NCI-H82 (cell line): ENCODE data around the gene ATP6V1C2.
A peak's percentile ranks its signal among the peaks of the same experiment; 100 is the strongest.

Experiments used
- DNase-seq: peaks from one replicate; lab custom pipeline; 2025; lab: John Stamatoyannopoulos, UW

The ATP6V1C2 gene, protein sequence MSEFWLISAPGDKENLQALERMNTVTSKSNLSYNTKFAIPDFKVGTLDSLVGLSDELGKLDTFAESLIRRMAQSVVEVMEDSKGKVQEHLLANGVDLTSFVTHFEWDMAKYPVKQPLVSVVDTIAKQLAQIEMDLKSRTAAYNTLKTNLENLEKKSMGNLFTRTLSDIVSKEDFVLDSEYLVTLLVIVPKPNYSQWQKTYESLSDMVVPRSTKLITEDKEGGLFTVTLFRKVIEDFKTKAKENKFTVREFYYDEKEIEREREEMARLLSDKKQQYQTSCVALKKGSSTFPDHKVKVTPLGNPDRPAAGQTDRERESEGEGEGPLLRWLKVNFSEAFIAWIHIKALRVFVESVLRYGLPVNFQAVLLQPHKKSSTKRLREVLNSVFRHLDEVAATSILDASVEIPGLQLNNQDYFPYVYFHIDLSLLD

DNA sequence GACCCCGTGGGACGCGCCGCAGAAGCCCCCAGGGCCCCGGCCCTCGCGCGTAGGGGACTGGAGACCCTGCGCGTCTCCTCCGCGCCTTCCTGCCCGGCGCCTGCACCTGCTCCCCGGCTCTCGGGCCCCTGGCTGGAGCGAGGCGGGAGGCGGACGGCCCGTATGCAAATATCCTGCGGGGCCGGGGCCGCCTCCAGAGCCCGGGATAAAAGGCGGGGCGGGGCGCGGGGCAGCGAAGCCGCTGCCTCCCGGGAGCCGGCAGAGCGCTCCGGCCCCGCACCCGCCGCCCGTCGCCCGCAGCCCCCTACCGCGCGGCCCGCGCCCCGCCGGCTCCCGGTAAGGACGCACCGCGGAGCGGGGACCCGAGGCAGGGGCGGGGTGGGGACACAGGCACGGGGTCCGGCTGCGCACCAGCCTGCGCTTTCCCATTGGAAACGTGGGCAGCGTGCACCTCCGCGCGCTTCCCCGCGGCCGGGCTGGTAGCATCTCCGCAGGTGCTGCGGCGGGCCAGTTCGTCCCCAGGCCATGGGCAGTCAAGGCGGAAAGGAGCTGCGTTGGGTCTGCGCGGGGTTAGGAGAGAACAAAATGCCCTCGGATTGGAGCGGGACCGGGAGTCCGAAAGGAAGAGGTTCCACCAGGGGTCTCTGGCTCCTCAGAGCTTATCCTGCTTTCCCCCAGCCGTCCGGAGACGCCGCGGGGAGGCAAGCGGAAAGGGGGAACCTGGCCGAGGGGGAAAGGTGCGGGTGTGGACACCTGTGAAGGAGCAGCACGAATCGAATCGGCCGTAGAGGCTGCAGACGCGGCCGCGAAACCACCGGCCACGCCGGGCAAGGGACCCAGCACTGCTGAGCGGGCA is at the start of gene ATP6V1C2:
TSS of gene ATP6V1C2 (plus strand) at position 235 of the 856 bp plus-strand sequence. CDS start 1,220 bp downstream, outside the sequence.
- peak; percentile 62 for DNase-seq

GRCh38 chr2:10675131-10675530 is 46.3 kb upstream of the ATP6V1C2 start:
- DNase-seq, result no peak

- no peak for DNase-seq
Measured at GRCh38 chr2:10678225-10678624, 43.2 kb upstream of the ATP6V1C2 start.

DNA sequence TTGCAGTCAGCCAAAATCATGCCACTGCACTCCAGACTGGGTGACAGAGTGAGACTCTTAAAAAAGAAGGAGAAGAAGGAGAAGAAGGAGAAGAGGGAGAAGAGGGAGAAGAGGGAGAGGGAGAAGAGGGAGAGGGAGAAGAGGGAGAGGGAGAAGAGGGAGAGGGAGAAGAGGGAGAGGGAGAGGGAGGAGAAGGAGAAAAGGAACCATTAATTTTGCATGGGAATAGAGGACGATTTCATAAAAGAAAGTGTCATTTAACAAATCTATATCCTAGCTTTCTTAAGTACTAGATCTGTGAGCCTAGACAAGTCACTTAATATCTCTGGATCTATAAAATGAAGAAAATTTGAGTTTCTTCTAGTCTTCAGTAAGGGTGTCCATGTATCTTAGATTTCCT is 41.2 kb upstream of the ATP6V1C2 start:
- no peak for DNase-seq

- DNase-seq, result no peak
Measured at GRCh38 chr2:10680957-10681356, 40.5 kb upstream of the ATP6V1C2 start.

- no peak for DNase-seq
Measured at GRCh38 chr2:10686176-10686730, 35.2 kb upstream of the ATP6V1C2 start.

DNA sequence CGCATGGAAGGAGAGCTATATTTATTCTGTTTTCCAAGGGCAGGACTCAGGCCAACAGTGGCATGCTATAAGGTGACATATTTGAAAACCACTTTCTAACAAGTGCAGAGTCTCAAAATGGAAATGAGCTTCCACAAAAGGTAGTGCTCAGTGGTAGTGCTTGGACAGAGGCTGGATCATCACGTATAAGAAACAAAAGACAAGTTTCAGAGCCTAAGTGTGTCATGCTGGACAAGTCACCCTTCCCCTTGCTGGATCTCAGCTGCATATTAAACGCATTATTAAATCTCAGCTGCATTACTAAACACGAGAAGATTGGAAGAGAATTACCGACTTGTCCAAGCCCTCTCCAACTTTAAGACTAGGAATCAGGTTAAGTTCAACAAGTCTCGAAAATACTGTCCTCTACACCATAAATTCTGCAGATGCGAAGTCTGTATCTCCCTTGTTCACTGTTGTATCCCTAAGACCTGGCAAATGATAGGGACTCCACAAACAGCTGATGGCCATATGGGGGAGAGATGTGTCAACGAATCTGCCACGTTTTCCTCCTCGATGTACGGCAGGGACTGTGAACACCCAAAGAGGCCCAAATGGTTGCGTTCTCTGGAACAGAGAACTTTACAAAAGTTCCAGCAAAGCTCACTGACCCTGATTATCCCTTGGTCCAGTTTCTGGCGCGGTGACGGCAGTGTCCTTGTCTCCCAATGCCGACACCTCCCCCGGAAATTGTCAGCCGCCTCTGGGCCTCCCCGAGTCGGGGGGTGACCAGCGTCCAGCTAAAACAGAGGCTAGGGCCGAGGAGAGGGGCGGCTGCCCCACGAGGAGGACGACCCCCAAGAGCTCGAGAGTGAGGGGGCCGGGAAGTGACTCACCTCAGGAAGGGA is 32.3 kb upstream of the ATP6V1C2 start:
- DNase-seq, result peak; percentile 41

DNA sequence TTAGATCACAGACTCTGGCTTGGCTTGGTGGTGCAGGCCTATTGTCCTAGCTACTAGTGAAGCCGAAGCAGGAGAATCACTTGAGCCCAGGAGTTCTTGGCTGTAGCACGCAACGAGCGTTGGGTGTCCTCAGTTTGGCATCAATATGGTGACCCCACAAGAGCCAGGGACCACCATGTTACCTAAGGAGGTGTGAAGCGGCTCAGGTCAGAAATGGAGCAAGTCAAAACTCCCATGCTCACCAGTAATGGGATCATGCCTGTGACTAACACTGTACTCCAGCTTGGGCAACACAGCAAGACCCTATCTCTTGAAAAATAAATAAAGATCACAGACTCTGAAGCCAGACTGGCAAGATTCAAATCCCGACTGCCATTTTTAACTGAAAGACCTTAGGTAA is 29.9 kb upstream of the ATP6V1C2 start:
- no peak for DNase-seq

DNA sequence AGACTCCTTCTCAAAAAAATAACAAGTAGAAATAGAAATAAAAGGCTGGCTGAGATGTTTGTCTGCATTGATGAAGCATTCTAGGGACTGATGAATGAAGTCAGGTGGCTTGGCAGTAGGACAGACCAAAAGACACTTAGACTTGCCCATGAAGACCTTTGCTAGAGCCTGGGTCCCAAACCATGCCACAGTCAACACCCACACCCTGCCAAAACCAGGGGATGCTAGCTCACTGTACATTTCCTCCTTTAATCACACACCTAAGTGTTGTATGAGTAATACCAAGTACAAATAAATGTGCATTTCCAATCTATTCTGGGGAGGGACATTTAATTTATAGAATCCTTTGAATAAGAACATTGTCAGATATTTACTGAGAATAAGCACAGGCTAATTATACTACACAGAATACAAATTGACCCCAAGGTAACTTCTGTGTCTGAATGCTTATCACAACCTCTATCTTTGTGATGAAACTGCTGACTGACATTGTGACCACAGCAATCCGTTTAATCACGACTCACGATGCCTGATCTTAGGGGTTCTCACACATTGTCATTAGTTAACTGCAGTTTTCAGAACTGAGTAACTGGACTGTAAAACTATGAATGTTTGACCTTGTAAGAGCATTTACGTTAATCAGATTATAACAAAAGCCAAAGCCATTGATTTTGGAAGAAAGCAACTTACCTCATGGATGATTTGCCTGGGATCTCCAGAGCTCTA is 21.2 kb upstream of the ATP6V1C2 start:
- DNase-seq, result peak; percentile 37

DNA sequence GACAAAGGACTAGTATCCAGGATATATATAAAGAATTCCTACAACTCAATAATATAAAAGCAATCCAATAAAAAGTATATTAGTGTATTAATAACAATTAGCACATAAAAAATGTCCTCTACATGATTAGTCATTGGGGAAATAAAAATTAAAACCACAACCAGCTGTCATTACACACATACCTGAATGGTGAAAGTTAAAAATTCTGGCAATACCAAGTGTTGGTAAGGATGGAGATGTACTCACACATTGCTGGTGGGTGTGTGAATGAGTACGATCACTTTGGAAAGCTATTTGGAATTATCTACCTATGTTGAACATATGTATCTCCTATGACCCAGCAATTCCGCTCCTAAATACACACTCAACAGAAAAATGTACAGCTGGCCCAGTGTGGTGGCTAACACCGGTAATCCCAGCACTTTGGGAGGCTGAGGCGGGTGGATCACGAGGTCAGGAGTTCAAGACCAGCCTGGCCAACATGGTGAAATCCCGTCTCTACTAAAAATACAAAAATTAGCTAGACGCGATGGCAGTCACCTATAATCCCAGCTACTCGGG is 17.3 kb upstream of the ATP6V1C2 start:
- DNase-seq, result no peak

DNA sequence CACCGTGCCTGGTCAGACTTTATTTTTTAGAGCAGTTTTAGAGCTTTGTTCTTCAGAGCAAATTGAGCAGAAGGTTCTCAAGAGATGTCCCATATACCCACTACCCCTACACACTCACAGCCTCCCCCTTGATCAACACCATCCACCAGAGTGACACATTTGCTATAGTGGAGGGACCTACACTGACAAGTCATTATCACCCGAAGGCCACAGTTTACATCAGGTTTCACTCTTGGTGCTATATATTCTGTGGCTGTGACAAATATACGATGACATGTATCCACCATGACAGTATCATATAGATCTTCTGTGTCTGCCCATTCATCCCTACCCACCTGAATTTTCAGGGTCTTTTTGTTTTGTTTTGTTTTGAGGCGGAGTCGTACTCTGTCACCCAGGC is 15.4 kb upstream of the ATP6V1C2 start:
- DNase-seq, result no peak

- DNase-seq, result no peak
Measured at GRCh38 chr2:10707831-10708230, 13.6 kb upstream of the ATP6V1C2 start.

GRCh38 chr2:10709290-10709939 is 12.0 kb upstream of the ATP6V1C2 start:
- peak; percentile 67 for DNase-seq

DNA sequence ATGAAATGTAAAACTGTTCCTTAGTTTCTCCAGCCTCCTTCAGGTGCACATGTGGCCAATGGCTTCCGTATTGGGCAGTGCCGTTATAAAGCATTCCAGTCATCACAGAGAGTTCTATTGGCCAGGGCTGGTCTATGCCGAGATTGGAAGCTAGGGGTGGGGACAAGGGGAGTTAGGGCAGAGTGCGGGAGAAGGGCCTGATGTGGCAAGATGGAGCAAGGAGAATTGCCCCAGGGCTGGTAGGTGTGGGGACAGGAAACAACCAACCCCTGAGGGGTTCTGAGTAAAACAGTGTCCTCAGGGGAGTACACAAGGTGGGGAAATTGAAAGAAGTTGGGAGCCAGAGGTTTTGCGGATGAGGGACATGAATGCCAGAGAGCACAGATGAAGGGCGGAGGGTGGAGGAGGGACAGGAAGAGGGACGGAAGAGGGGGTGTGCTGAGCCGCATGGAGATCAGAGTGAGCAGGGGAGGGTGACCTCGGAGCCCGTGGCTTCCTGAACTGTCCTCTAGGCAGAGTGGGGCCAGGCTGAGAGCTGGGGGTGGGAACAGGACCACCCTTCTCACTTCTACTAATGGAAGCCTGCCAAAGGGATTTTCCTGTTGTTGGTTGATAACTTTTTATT is 9.1 kb upstream of the ATP6V1C2 start:
- no peak for DNase-seq

DNA sequence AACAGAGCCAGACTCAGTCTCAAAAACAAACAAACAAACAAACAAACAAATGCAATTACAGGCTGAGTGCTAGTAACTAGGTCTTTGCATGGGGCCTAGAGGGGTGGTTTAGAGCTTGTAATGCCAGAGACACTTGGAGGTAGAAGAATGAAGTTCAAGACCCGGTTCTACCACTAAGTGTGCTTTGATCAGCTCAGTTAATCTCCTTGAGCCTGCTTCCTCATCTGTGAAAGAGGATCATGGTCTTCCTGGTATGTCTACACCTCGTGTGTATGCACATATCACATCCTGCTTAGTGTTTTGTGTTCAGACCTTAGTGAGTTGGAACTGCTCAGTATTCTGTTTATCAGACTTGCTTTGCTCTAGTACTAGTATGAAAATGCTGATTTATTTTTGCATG is 4.8 kb upstream of the ATP6V1C2 start:
- DNase-seq, result peak; percentile 77

DNA sequence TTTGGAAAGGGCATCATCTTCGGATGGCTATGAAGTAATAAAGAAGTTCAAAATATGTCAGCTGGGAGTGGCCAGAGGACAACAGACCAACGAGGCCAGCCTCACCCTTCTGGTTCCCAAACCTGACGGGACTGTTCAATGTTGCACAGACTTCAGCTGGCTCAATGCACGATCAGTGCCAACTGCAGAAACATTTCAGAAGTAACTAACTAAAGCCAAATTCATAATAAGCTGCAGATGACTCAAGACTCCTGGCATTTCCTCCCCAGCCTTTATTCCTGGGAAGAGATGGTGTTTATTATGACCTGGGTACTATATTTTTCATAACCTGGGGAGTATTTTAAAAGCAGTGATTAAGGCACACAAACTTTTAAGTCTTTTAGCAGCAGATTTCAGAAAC is 3.8 kb upstream of the ATP6V1C2 start:
- DNase-seq, result no peak

- DNase-seq, result no peak
Measured at GRCh38 chr2:10720306-10720705, 1.1 kb upstream of the ATP6V1C2 start.

- no peak for DNase-seq
Measured at GRCh38 chr2:10720947-10721395, 459 bp upstream of the ATP6V1C2 start.

DNA sequence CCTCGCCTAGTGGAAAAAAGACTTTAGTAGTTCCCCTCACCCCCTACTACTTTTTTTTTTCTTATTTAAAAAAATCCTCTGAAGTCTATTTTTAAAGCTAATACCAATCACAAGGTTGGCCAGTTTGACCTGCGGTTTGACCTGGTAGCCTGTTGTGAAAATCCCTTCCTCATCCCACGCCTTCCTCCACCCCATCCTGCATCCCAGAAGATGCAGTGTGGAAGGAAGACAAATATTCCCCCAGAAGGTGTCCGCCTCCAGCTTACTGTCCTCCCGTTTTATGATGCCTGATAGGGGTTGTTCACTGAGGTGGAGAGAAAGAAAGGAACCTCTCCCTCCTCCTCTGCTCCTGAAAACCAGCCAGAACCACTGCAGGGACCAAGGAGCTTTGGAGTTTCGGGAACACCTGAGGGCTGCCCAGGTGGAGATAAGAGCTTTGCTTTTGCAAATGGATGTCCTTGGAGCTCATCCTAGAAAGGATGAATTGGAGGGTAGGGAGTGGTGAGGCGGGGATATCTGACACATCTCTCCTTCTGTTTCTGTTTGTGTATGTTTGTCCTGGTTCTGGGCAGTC is 909 bp downstream of the ATP6V1C2 start:
- DNase-seq, result no peak
